ENCODE measurements around the gene PLPPR5. TPM values are rescaled to one million over a fixed set of nuclear protein-coding genes. Genes with fewer than 3 reads are reported as not detected.

PLPPR5 gene
- total and polyA plus RNA-seq, 10 of the 15 experiments (the other 5 are each of a cell fraction or from before 2014, with no cell fraction given): under 0.01 to 0.11 (median 0.02) TPM; not detected in 7

GRCh38 chr1:98940069-98940721, 64.5 kb downstream of the PLPPR5 start:
- ChIA-PET RAD21 (ENCODE audit: unreplicated experiment) (interaction anchor here (1.0 to 1.5 kb wide), 4 partner anchors 16 to 146 kb away, joined by 4 to 11 read pairs (median 4); no protein-coding TSS in a partner anchor), CTCF (interaction anchor here (0.6 to 2.2 kb wide), 6 partner anchors 17 to 200 kb away, joined by 3 to 6 read pairs (median 3); no protein-coding TSS in a partner anchor), SMC1A (ENCODE audit: uncharacterized antibody, unreplicated experiment) (interaction anchor here (1.3 to 2.0 kb wide), 3 partner anchors 11 to 147 kb away, joined by 3 to 9 read pairs (median 3); no protein-coding TSS in a partner anchor), POLR2A (interaction anchor here (0.6 kb wide), 2 partner anchors 20 to 1304 kb away, joined by 3 to 5 read pairs; no protein-coding TSS in a partner anchor)
- Histone ChIP-seq H4K20me1 (ENCODE audit: control insufficient read depth, insufficient read depth) (no peaks in the 10 kb centered on the region), H3K79me2 (ENCODE audit: control insufficient read depth, insufficient read depth, low read length) (no peaks in the 10 kb centered on the region), H3K4me2 (ENCODE audit: control insufficient read depth, insufficient read depth) (no peak overlapping the region), H3K27ac (ENCODE audit: control insufficient read depth, insufficient read depth) (no peak overlapping the region), H3K9ac (ENCODE audit: control insufficient read depth, insufficient read depth, low read length) (no peak overlapping the region), H3K4me1 (ENCODE audit: control insufficient read depth, insufficient read depth, low read length) (no peaks in the 10 kb centered on the region), H3K9me3 (replicated peaks; ENCODE audit: control insufficient read depth, insufficient read depth, low read length) (no peaks in the 10 kb centered on the region), H3K27me3 (replicated peaks in 1 of 2; ENCODE audit: control insufficient read depth in 2 of 2, insufficient read depth in 2 of 2, low read length in 1 of 2) (no peaks in the 10 kb centered on the region), H2AFZ (ENCODE audit: control insufficient read depth, low read depth, low read length) (no peak overlapping the region), H3K36me3 (ENCODE audit: control insufficient read depth in 2 of 2, insufficient read depth in 2 of 2, low read length in 1 of 2) (no peaks in the 10 kb centered on the region), H3K4me3 (no peak overlapping the region)
- BruUV-seq (replicated peaks): no TSS peak
- TF ChIP-seq RAD21 (IDR thresholded peaks at IDR 0.05; ENCODE audit: insufficient read depth, low read depth, low read length) (peak; percentile 29; the same call in 1 of the 2 replicates), PAX8 (IDR thresholded peaks at IDR 0.05) (no peak), IKZF2 (IDR thresholded peaks at IDR 0.05) (no peak), CTCF (IDR thresholded peaks at IDR 0.05 in 2 of 3, conservative IDR thresholded peaks at IDR 0.05 in 1 of 3; ENCODE audit: control insufficient read depth in 2 of 3, extremely low read depth in 1 of 3, insufficient read depth in 1 of 3, low read depth in 3 of 3, low read length in 3 of 3) (peak in 1 of 3 experiments; percentile 24; a peak in 1 of 6 replicates), CEBPB (IDR thresholded peaks at IDR 0.05; ENCODE audit: borderline replicate concordance in 1 of 2, low read depth in 2 of 2, low read length in 2 of 2) (no peak), NFXL1 (IDR thresholded peaks at IDR 0.05; ENCODE audit: borderline replicate concordance) (no peak), SMARCA5 (IDR thresholded peaks at IDR 0.05) (no peak), MAX (IDR thresholded peaks at IDR 0.05; ENCODE audit: low read depth, low read length) (no peak), E4F1 (IDR thresholded peaks at IDR 0.05; ENCODE audit: borderline replicate concordance, partially characterized antibody) (no peak), ZNF24 (IDR thresholded peaks at IDR 0.05) (no peak), SUZ12 (IDR thresholded peaks at IDR 0.05; ENCODE audit: unreplicated experiment) (no peak)
- TF ChIP-seq, protein P1, sequence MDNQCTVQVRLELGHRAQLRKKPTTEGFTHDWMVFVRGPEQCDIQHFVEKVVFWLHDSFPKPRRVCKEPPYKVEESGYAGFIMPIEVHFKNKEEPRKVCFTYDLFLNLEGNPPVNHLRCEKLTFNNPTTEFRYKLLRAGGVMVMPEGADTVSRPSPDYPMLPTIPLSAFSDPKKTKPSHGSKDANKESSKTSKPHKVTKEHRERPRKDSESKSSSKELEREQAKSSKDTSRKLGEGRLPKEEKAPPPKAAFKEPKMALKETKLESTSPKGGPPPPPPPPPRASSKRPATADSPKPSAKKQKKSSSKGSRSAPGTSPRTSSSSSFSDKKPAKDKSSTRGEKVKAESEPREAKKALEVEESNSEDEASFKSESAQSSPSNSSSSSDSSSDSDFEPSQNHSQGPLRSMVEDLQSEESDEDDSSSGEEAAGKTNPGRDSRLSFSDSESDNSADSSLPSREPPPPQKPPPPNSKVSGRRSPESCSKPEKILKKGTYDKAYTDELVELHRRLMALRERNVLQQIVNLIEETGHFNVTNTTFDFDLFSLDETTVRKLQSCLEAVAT (IDR thresholded peaks at IDR 0.05): no peak
- in situ Hi-C loops (cut with MboI) (no loop called here), intact Hi-C loops (cut with micrococcal nuclease; ENCODE audit: unreplicated experiment) (no loop called here)
- peak; percentile 25; the same call in 1 of the 3 replicates for ATAC-seq
- no peak for DNase-seq (ENCODE audit: low read depth, low spot score)
- 34% methylated on average over 4 of the region's 4 CpGs for WGBS (ENCODE audit: insufficient coverage, insufficient replicate concordance, low lambda C conversion rate, missing lambda C conversion rate)
- no peak for FAIRE-seq

Data from GM12878 (cell line).